ENCODE measurements around the gene DSCAML1.
"Not testable (repeated sequence)": the region's sequence is repeated elsewhere in the genome, so short reads cannot be mapped to it uniquely, and the experiment has no call there.

The DSCAML1 gene

GRCh38 chr11:117458275-117459122 lies 338.5 kb downstream of the DSCAML1 start:
- DNase-seq = no peak

GRCh38 chr11:117457835-117458234 lies 339.2 kb downstream of the DSCAML1 start:
- DNase-seq = no peak

GRCh38 chr11:117457031-117457785 lies 339.8 kb downstream of the DSCAML1 start:
- DNase-seq = no peak

DNA sequence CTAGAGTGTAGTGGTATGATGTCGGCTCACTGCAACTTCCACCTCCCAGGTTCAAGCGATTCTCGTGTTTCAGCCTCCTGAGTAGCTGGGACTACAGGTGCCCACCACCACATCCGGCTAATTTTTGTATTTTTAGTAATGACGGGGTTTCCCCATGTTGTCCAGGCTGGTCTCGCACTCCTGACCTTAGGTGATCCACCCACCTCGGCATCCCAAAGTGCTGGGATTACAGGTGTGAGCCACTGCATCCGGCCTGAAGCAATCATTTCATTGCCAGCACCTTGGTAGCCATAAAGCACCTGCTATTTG lies 340.3 kb downstream of the DSCAML1 start:
- DNase-seq = not testable (repeated sequence)

DNA sequence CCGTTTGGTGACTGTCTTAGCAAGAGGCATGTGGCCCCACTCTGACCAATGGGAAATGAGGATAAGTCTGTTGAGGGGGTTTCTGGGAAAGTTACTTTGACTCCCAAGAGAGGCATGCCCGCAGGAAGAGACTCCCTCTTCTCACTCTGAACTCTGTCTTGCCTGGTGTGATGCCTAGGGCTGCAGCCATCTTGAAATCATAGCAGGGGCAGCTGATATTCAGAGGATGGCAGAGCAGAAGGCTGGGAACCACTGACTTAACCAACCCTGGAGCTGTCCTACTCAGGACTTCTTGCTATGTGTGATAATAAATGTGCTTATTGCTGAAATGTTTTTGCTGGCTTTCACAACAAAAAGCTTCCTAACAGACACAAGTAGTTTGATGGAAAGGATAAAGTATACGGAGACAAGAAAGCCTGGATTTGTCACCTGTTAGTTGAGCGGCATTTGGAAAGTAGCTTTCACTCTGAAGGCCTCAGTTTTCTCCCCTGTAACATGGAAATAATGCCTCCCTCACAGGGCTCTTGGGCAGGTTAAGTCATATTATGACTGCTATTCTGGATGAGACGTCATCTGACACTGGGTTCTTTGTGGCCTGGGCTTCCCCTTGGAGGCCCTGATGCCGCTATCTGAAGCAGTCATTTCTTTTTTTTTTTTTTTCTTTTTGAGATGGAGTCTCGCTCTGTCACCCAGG lies 340.8 kb downstream of the DSCAML1 start:
- no peak for DNase-seq

- DNase-seq = no peak
Observed at GRCh38 chr11:117454564-117454917, 342.5 kb downstream of the DSCAML1 start.

GRCh38 chr11:117453886-117454563 lies 343.0 kb downstream of the DSCAML1 start:
- DNase-seq = no peak

DNA sequence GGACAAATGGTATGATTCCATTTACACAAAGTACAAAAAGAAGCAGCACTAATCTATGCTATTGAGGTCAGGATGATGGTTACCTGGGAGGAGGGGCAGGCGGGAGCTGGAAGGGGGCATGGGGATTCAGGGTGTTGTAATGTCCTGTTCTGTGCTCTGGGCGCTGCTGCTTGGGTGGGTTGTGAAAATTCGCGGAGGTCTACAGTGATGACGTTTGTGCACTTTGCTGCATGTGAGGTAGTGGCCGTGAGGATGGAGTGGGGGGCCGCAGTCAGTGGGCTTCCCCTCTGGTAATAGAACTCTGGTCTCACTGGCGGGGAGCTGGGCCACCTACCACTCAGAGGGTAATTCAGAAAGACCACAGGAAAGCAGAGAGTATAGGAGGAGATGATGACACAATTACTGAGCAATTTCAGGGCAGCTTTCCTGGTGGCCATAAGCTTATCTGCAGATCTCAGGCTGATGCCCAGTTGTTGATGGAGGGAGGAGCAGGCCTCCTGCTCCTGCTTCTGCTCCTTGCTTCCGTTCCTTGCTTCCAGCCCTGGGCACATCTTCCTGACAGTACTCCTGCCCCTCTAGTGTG lies 347.8 kb downstream of the DSCAML1 start:
- no peak for DNase-seq

DNA sequence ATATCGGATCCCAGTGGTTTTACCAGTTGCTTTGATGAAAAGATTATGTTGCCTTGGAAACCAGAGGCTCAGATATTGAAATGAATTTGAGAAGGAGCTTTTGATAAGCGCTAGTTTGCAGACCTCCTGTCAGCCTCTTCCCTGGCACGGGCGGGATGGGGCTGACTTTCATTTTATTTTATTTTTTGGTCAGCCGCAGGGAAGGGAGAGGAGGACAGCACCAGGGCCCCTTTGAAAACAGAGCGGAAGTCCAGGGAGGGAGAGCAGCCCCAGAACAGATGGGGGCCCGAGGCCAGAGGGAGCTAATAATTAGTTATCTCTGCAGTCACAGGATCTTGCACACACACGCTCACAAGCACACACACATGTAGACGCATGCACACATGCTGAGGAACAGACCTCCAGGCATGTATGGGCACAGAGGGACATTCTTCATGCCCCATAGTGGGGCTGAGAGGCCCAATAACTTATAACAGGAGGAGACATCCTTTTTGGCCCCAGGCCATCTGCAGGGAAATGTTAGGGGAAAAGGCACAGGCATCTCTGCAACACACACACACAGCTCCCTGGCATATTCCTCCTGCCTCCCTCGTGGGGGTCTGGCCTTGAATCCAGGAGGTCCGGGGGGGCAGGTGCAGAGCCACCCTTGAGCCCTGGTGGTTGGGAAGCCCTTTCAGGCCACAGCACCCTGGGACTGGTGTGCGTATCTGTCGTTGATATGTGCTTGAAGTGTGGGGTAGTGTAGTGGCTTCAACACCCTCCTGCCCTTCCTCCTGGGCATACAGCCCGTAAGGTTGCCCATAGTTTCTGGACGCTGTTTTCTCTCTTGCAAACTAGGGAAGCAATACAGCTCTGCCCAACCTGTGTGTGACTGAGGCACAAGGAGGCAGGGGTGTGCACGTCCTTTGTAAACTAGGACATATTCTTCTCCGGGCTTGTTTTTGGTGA lies 352.0 kb downstream of the DSCAML1 start:
- DNase-seq = no peak

DNA sequence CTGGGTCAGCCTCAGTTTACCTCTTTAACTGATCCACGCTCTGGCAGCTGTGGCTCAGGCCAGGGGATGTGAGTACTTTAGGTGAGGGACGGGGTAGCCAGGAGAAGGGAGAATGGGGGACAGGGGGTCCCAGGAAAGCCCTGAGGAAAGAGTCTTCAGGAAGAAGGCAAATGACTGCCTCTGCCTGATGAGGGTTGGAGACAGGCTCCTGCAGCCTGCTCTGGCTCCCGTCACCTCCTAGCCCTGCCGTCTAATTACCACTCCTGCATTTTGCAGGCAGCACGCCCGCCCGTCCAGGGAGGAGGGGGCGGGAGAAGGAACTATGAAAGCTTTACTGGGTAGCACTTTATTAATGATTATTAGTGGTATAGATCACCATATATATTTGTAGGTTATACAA lies 352.8 kb downstream of the DSCAML1 start:
- DNase-seq = no peak

DNA sequence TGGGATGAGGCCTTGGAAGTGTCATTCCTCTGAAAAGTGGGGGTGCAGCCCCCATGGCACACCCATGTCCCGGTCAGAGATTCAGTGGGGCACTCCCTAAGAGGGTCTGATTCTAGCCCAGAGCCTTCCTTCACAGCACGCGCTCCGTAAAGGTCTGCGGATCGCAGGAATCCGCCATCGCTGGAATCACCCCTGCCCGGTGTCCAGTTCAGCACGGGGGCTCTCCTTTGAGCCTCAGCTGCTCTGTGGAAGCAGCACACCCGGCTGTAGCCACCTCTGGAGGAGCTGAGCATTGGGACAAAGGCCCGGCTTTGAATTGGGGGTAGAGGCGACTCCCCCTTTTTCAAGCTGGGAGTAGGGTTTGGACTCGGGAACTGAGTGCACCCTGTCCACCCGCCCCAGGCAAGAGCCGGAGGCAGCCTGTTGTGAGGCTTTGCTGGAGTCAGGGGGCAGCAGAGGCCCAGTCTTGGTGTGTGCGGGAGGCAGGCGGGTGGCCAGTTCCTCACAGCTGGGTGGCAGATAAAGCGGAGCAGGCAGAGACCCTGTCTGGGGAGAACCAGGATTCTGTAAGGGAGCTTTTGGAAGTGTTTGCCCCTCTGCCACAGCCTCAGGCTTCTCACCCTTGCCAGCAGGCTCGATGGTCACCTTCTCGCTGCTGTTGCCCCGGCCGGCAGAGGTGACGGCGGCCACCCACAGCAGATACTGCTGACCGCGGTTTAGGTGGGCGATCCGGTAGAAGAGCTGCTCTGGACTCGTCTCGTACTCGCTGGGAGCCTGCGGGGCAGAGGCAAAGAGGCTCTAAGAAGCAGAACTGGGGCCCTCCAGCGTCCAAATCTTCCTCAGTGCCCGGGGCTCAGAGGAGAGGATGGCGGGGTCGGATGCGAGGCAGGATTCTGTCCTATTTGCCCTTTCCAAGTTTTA lies 353.5 kb downstream of the DSCAML1 start:
- peak; percentile 58 for DNase-seq

GRCh38 chr11:117442869-117443239 lies 354.2 kb downstream of the DSCAML1 start:
- DNase-seq = no peak

DNA sequence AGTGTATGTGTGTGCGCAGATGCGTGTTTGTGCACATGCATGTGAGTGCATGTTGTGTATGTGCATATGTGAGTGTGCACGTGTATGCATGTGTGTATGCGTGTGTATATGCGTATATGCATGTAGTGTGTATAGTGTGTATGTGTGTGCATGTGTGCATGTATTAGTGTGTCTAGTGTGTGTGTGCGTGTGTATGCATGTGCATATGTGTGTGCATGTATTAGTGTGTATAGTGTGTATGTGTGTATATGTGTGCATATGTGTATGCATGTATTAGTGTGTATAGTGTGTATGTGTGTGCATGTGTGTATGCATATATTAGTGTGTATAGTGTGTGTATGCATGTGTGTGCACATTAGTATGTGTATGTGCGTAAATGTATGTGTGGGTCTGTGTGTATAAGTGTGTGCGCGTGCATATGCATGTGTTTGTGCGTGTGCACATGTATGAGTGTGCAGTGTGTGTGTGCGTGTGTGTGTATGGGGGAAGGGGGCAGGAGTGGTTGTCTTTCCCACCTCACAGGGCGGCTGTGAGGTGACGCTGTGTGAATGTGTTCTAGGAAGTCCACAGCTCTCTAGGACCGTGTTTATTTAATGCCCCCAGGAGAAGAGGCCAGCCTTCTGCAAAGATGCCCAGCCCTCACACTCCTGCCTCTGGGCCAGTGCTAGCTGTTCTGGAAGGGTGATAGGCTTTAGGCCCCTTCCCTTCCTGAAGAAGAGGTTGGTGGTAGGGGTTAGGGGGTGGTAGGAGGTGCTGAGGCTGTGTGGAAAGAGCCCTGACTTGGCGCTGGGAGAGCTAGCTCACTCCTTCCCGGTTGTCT lies 354.8 kb downstream of the DSCAML1 start:
- no peak for DNase-seq

GRCh38 chr11:117441146-117441975 lies 355.7 kb downstream of the DSCAML1 start:
- no peak for DNase-seq

DNA sequence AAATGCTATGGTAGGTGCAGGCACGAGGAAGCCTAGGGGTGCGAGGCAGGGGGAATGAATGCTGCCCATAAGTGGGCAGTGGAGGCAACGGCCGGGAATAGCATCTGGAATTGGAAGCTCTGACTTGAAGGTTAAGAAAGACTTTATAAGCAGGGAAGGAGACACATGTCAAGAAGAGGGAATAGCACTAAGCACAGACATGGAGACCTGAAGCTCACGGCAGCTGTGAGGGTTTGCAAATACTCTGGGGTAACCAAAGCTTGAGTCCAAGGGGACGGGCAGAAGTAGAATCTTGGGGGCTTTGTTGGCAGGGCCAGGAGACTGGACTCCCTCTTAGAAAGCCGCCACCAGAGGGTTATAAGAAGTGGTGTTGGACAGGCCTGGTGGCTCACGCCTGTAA lies 356.8 kb downstream of the DSCAML1 start:
- DNase-seq = no peak

DNA sequence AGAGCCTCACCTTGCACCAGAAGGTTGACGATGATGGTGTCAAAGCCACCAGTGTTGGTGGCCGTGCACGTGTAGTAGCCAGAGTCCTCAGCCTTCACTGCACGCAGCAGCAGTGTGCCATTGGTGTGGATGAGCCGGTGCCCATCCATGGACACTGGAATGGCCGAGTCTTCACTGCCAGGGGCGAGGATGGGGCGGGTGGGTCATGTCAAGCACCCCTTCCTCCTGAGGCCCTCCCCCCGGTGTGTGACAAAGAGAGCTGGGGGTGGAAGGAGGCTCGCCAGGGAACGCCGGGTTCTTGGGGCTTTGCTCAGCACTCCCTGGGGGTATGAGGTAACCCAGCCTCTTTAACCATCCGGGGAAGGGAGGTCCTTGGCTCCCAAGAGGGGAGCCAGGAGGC lies 357.8 kb downstream of the DSCAML1 start:
- DNase-seq = no peak

GRCh38 chr11:117438371-117439000 lies 358.5 kb downstream of the DSCAML1 start:
- no peak for DNase-seq

GRCh38 chr11:117437791-117438130 lies 359.3 kb downstream of the DSCAML1 start:
- no peak for DNase-seq
